ENCODE measurements around the gene STK10. TPM values are rescaled to one million over a fixed set of nuclear protein-coding genes. Genes with fewer than 3 reads are reported as not detected.
A peak's percentile ranks its signal among the peaks of the same experiment; 100 is the strongest.

Gene STK10
- total and polyA plus RNA-seq, 9 of the 15 experiments (the other 6 are each of a cell fraction or from before 2014, with no cell fraction given): 0.30 to 6.7 (median 2.4) TPM

- Histone ChIP-seq H2AFZ (ENCODE audit: low read depth, low read length) (no peak overlapping the region), H3K4me3 (no peak overlapping the region), H3K4me1 (replicated peaks in 1 of 2; ENCODE audit: control insufficient read depth in 2 of 2, insufficient read depth in 2 of 2, low read length in 2 of 2) (peaks cover 0 to 3% of the 10 kb centered on the region in 2 experiments; a peak in 2 of 5 replicates), H3K9me3 (replicated peaks; ENCODE audit: control insufficient read depth, insufficient read depth, low read depth, low read length) (no peaks in the 10 kb centered on the region), H3K27ac (ENCODE audit: extremely low read depth, low read depth, low read length) (no peak overlapping the region), H3K9ac (ENCODE audit: insufficient read depth in 1 of 2, low read depth in 2 of 2, low read length in 2 of 2) (no peak overlapping the region), H3K27me3 (ENCODE audit: control insufficient read depth in 2 of 2, insufficient read depth in 2 of 2, low read length in 2 of 2) (peaks cover 15 to 21% of the 10 kb centered on the region in 2 experiments; a peak in 4 of 5 replicates), H3K4me2 (ENCODE audit: insufficient read depth, low read length) (no peak overlapping the region), H3K9me1 (ENCODE audit: control insufficient read depth, insufficient read depth, low read length) (no peaks in the 10 kb centered on the region), H3K79me2 (ENCODE audit: control insufficient read depth, insufficient read depth, low read length) (no peaks in the 10 kb centered on the region), H3K36me3 (ENCODE audit: control insufficient read depth, insufficient read depth, low read length) (no peaks in the 10 kb centered on the region), H4K20me1 (replicated peaks; ENCODE audit: control insufficient read depth, insufficient read depth, low read length) (no peaks in the 10 kb centered on the region)
- peak; percentile 24 to 52; a peak in 3 of 4 replicates for TF ChIP-seq RAD21 (CRISPR knock-in tag; conservative IDR thresholded peaks at IDR 0.05 in 1 of 2, IDR thresholded peaks at IDR 0.05 in 1 of 2)
- peak; percentile 26 to 49 (median 46); a peak in 4 of 6 replicates for TF ChIP-seq CTCF (IDR thresholded peaks at IDR 0.05 in 2 of 3, conservative IDR thresholded peaks at IDR 0.05 in 1 of 3; ENCODE audit: insufficient read depth in 2 of 3, low read depth in 1 of 3, low read length in 3 of 3)
- no peak for TF ChIP-seq ZNF699 (CRISPR knock-in tag; IDR thresholded peaks at IDR 0.05; ENCODE audit: insufficient replicate concordance)
- no peak for TF ChIP-seq MEIS2 (IDR thresholded peaks at IDR 0.05; ENCODE audit: partially characterized antibody)
- no peak for TF ChIP-seq KDM5B (IDR thresholded peaks at IDR 0.05; ENCODE audit: insufficient replicate concordance, low read depth, low read length)
- TF ChIP-seq BCL6 (CRISPR knock-in tag; IDR thresholded peaks at IDR 0.05): no peak
- no peak for TF ChIP-seq PML (IDR thresholded peaks at IDR 0.05; ENCODE audit: low read length)
- TF ChIP-seq ZFPM2 (CRISPR knock-in tag; IDR thresholded peaks at IDR 0.05): no peak
- TF ChIP-seq STAG1 (CRISPR knock-in tag; IDR thresholded peaks at IDR 0.05; ENCODE audit: borderline replicate concordance): peak; percentile 14; the same call in 1 of the 2 replicates
- no peak for TF ChIP-seq RNF219 (CRISPR knock-in tag; IDR thresholded peaks at IDR 0.05)
- TF ChIP-seq RHOXF2B (CRISPR knock-in tag; conservative IDR thresholded peaks at IDR 0.05): no peak
- 0 out of 2 replicates have a peak, but pooled peaks have one; percentile 15 for TF ChIP-seq SMC3 (conservative IDR thresholded peaks at IDR 0.05; ENCODE audit: insufficient read depth, low read depth, low read length)
- FAIRE-seq (no peak), DNase-seq (ENCODE audit: extremely low read depth in 1 of 4, low spot score in 3 of 4) (peak in 2 of 4 experiments; percentile 35 to 41), ATAC-seq (peak; percentile 71)
- intact Hi-C loops (cut with micrococcal nuclease) (loop anchor here (10.0 kb wide), 2 partner anchors 270 to 410 kb away; no protein-coding TSS in a partner anchor), in situ Hi-C loops (cut with MboI) (no loop called here)
- WGBS (ENCODE audit: insufficient coverage, low coverage, missing lambda C conversion rate): 51% methylated on average over 14 of the region's 14 CpGs
- ChIA-PET CTCF (ENCODE audit: low intra/inter-chr PET ratio) (interaction anchor here (0.8 kb wide), 1 partner anchor 12 kb away, joined by 3 read pairs; no protein-coding TSS in a partner anchor), POLR2A (interaction anchor here (0.7 to 1.0 kb wide), 2 partner anchors 38 to 130 kb away, joined by 3 to 4 read pairs; partner anchors contain the start of gene FBXW11)
- BruUV-seq (replicated peaks): no TSS peak
These were observed 143.3 kb downstream of the STK10 start for GRCh38 chr5:172044631-172045314.
